GM03348 (cell line): Measurements from ENCODE around the gene FAM98C.

ENCODE experiments used
- DNase-seq: peaks from one replicate; pipeline ENCODE4 v3.0.0; 2012; ENCODE audit warnings: low spot score

Gene FAM98C

GRCh38 chr19:38457202-38457601, 54.3 kb downstream of the FAM98C start:
- no peak for DNase-seq

- no peak for DNase-seq
Measured at GRCh38 chr19:38457690-38458405, 55.0 kb downstream of the FAM98C start.
